VCaP (cell line): ENCODE results near the gene PTPRT.

ENCODE experiments used
- H3K27ac ChIP-seq: fragments of 450-650 bp; 2 replicates; pipeline ENCODE4 v1.5.1; 2017
- TF ChIP-seq, protein P1 (sequence below): fragments of 450-650 bp; conservative IDR thresholded peaks from 2 replicates; pipeline ENCODE4 v1.5.1; 2017; ENCODE audit warnings: mild to moderate bottlenecking, moderate library complexity

PTPRT gene

DNA sequence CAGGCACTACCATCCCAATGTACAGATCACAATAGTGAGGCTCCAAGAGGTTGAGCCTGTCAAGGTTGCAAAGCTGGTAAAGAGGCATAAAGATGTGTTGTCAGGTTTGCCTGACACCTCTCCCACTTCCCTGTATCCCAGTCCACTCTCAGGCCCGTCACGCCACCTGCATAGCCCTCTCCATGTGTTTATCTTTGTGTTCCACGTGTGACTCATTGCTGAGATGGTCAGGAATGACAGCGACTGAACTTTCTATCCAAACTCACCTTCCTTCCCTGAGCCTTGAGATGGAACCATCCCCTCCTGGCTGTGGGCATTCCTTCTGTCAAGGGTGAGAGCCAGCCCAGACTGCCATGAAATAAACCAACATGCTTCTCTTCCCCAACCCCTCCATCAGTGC lies 578.3 kb downstream of the PTPRT start:
- no peak overlapping the region for H3K27ac ChIP-seq
- TF ChIP-seq, protein P1, sequence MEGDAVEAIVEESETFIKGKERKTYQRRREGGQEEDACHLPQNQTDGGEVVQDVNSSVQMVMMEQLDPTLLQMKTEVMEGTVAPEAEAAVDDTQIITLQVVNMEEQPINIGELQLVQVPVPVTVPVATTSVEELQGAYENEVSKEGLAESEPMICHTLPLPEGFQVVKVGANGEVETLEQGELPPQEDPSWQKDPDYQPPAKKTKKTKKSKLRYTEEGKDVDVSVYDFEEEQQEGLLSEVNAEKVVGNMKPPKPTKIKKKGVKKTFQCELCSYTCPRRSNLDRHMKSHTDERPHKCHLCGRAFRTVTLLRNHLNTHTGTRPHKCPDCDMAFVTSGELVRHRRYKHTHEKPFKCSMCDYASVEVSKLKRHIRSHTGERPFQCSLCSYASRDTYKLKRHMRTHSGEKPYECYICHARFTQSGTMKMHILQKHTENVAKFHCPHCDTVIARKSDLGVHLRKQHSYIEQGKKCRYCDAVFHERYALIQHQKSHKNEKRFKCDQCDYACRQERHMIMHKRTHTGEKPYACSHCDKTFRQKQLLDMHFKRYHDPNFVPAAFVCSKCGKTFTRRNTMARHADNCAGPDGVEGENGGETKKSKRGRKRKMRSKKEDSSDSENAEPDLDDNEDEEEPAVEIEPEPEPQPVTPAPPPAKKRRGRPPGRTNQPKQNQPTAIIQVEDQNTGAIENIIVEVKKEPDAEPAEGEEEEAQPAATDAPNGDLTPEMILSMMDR: no peak

DNA sequence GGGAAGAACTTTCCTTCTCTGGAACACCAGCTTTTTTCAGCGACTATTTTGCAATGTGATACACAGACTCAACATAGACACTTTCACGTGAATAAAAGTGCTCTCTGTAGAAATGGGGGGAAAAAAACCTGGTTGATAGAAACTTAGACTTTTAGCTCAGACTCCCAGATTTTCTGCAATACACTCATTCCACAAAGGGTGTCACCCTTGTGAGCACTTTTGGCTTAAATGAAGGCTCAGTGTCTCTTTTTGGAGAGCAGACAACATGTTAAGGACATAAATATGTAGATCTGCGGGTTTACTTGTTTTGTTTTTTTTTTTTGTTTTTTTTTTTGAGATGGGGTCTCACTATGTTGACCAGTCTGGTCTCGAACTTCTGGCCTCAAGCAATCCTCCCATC lies 579.6 kb downstream of the PTPRT start:
- no peak overlapping the region for H3K27ac ChIP-seq
- TF ChIP-seq, protein P1: no peak; the same call in 1 of the 2 replicates

DNA sequence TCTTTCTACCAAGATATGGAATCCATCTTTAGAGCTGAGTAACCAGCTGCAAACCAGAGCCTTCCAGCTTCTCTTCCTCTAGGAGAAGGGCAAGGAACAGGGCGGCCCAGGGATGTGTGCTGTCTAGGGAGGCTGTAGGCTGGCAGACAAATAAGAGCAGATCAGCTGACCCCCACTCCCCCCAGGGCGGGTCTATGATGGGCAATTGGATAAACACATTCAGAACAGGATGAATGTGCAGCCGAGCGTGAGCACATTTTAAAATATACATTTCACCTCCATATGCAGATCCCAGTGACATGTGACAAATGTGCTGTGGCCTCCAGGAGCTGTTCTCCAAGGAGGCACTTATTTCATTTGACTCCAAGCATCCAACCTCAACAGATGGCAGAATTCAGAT lies 580.1 kb downstream of the PTPRT start:
- TF ChIP-seq, protein P1: no peak
- no peak overlapping the region for H3K27ac ChIP-seq

DNA sequence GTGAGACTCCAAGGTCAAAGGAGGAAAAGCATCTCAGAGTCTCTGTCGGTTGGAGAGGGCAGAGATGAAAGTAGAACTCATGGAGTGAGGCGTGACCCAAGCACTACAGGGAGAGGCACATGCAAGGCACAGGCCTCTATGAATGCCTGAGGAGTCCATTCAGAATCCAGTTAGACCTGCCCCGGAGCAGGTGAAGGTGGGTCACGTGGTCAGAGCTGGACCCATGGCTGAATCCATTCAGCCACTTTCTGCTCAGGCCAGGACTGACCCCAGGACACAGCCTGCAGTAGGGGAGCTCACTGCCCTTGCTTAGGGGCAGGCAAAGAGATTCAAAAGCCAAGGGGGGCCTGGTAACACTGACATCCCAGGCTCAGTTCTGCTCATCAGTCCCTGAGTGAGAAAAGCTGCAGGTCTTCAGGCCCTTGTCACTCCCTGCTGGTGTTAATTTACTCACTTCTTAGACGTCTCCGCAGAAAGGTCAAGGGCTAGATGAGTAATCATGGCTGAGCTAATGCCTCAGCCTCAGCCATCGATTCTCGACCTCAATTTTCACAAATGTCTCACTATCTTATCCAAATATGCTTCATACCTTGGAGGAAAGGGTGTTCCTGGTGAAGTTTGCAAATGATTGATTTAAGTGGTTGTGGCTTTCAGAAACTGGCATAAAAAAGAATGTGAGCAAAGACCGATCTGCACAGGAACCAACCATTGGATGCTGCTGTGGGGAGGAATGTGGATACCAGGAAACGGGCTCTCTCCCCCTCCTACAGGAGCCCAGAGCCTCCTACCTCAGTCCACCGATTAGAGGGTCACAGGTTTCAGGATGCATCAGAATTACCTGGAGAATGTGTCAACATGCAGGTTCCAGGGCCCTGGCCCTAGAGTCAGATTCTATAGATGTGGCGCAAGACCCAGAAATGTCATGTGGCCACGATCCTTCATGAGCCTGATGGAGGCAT lies 584.4 kb downstream of the PTPRT start:
- H3K27ac ChIP-seq: no peak overlapping the region
- TF ChIP-seq, protein P1: no peak

DNA sequence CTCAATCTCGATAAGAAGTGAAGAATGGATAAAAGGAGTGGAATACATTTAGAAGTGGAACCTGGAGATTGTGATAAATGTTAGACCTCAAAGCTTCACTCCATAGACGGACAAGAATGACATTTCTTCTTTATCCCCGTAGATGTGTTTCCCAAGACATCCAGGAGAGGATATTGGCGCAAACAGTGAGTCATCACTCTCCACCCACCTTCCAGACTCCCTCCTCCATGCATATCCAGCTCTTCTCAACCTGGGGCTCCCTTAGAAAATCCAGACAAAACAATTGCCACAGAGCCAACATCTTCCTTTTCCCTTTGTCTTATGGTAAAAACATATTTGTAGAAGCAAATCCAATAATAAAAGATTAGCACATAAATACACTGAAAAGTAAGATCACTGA lies 586.1 kb downstream of the PTPRT start:
- H3K27ac ChIP-seq: no peak overlapping the region
- TF ChIP-seq, protein P1: no peak

DNA sequence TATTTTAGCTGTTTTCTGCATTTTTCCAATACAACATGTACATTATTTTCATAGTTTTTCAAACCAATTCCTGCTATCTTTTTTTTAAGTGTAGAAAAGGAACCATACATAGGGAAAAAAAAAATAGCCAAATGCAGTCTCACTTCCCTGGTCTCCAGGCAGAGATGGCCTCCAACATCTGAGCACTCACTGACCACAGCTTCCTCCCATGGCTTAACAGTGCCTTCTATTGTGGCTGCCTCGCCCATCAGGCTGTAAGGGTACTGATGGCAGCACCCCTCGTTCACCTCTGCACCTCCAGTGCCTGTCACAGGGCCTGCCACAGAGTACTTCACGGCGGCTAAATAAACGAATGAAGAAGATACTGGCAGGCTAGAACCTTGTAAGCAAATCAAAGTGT lies 591.1 kb downstream of the PTPRT start:
- TF ChIP-seq, protein P1: no peak

DNA sequence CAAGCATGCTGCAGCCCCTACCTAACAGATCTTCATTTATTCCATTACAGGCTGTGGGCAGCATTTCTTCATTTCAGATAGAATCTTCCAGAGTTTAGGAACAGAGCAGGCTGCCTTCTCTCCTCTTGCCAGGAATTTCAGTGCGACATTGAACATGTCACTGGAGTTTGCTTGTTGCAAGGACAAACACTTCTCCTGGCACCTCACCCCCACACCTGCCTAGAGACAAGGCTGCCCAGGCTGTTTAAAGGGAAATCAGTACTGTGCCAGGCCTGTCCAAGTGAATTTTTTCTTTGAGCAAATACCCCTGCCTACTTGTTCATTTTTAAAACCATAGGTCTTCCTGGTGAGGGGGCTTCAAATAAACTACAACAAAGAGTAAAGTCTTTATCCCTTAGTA lies 594.1 kb downstream of the PTPRT start:
- TF ChIP-seq, protein P1: no peak
- H3K27ac ChIP-seq: no peak overlapping the region

More for the DNA sequence above, 591.1 kb downstream of the PTPRT start:
- H3K27ac ChIP-seq: no peak overlapping the region
